Measurements from ENCODE around the gene HLA-DOA.

Gene HLA-DOA

DNA sequence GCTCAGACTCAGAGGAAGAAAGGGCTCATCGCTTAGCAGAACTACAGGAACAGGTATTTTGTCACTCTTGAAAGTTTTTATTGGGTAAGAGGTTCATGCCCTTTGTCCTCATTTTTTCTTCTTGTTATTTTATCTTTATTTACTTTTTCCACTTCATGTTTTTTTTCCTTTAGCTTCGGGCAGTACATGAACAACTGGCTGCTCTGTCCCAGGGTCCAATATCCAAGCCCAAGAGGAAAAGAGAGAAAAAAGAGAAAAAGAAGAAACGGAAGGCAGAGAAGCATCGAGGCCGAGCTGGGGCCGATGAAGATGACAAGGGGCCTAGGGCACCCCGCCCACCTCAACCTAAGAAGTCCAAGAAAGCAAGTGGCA lies 31.5 kb downstream of the HLA-DOA start:
- DNase-seq (ENCODE audit: low read depth in 2 of 2): no peak

DNA sequence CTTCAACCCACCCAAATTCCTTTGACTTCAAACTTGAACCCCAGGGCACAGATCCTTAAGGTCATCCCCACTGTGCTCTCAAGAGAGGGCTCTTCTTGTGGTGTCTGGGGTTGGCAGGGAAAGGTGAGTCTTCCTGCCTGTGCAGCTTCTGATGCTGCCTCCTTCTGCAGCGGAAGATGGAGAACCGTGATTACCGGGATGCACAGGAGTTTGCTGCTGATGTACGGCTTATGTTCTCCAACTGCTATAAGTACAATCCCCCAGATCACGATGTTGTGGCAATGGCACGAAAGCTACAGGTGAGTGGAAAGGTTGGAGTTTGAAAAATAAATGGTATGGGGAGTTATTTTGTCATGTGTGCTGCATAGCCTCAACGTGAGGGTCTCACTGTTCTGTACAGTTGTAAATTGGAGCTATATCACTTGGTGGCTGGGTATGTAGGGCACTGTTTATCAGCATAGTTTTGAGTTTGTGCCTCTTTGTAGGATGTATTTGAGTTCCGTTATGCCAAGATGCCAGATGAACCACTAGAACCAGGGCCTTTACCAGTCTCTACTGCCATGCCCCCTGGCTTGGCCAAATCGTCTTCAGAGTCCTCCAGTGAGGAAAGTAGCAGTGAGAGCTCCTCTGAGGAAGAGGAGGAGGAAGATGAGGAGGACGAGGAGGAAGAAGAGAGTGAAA lies 32.0 kb downstream of the HLA-DOA start:
- no peak for DNase-seq (ENCODE audit: low read depth in 2 of 2)

DNA sequence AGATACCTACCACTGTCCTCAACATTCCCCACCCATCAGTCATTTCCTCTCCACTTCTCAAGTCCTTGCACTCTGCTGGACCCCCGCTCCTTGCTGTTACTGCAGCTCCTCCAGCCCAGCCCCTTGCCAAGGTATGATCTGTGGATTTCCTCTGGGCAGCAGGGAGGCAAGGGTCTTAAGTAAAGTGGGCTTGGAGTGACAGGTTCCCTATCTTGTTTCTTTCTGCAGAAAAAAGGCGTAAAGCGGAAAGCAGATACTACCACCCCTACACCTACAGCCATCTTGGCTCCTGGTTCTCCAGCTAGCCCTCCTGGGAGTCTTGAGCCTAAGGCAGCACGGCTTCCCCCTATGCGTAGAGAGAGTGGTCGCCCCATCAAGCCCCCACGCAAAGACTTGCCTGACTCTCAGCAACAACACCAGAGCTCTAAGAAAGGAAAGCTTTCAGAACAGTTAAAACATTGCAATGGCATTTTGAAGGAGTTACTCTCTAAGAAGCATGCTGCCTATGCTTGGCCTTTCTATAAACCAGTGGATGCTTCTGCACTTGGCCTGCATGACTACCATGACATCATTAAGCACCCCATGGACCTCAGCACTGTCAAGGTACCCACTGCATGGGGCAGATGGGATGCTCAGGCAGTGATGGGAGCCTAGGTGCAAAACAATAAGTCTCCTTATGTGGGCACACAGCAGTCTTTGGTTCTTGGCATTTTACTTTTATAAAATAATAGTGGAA lies 32.9 kb downstream of the HLA-DOA start:
- no peak for DNase-seq (ENCODE audit: low read depth in 2 of 2)

DNA sequence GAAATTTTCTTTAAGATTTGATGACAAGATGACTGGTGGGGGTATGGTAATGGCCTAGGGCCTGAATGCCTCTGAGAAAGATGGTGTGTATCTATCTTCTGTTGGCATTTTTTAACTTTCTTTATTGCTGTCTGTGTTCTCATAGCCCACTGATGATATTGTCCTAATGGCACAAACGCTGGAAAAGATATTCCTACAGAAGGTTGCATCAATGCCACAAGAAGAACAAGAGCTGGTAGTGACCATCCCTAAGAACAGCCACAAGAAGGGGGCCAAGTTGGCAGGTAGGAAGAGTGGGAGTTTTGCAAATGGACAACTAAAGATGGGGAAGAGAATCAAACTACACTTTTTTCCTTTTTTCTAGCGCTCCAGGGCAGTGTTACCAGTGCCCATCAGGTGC lies 33.5 kb downstream of the HLA-DOA start:
- no peak for DNase-seq (ENCODE audit: low read depth in 2 of 2)

DNA sequence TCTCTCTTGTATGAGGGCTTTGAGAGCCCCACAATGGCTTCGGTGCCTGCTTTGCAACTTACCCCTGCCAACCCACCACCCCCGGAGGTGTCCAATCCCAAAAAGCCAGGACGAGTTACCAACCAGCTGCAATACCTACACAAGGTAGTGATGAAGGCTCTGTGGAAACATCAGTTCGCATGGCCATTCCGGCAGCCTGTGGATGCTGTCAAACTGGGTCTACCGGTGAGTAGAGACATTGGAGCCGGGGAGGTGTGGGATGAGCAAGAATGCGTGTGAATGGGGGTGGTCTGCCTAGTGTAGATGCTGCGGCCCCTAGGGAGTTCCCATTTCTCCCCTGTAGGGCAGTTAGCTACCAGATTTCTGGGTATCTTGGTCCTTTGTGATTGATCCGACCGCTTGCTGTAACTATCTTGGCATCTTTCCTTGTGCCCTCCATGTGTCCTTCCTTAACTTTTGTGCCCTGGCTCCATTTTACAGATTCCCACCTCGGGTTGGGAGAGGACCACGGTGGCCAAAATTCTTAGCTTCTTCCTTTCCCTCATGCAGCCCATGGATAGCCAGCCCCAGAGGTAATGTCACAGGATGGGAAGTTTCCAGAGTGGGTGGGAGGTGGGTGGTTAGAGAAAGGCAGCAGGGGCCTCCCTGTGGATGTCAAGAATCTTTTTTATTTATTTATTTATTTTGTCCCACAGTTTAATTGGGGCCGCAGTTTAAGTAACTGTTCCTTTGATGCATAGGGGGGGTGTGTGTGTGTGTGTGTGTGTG lies 34.7 kb downstream of the HLA-DOA start:
- DNase-seq (ENCODE audit: low read depth in 2 of 2): no peak

DNA sequence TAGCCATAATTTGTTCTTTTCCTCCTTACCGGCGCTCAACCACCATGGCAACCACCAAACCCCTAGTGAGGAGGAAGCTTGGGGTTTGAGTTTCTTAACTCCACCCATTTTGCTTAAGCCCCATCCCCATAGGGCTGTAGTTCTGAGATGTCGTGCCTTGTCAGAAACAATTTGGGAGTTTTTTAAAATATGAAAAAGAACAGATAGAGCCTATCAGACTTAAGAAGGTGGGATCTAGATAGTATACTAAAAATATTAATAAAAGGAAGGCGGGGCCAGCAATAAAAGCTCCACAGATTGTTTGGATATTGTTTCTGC lies 35.4 kb downstream of the HLA-DOA start:
- DNase-seq (ENCODE audit: low read depth in 2 of 2): no peak

DNA sequence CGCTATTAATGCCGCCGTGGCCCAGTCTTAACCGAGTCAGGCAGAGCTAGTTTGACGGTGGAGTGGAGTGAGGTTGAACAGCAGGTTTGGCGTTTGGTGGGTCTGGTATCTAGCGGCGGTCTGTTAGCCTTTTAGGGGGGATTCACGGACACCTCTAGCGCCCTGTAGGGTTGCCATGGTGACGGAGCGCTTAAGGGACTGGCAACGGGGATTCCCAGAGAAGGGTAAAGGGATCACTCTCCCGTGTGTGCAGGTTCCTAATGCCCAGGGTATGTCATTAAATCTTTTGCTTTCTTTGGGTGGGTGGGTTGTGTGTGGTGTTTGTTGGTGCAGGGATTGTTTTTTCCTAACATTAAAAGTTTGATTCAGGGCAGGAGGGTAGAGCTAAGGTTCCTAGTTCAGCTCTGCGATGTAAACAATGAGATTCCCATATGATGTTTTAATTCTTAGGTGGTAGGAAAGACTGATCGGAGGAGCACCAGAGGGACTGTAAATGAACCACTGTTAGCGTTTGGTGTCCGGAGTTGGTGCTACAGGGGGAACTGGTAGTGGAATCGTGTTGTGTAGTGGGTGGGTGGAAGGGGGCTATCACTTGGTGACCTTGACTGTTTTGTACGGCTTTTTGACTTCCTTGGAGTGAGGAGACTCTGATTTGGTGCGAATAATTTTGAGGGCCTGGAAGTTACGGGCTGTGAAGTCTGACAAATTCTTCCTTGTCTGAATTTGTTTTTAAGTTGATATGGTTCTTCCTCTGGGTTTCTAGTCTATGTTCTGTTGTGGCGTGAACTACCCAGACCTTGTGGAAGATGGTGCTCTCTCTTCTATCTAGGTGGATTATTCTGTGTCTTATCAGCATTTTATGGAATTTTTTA lies 36.0 kb downstream of the HLA-DOA start:
- peak in 1 of 2 donors; percentile 48 for DNase-seq (ENCODE audit: low read depth in 2 of 2)

DNA sequence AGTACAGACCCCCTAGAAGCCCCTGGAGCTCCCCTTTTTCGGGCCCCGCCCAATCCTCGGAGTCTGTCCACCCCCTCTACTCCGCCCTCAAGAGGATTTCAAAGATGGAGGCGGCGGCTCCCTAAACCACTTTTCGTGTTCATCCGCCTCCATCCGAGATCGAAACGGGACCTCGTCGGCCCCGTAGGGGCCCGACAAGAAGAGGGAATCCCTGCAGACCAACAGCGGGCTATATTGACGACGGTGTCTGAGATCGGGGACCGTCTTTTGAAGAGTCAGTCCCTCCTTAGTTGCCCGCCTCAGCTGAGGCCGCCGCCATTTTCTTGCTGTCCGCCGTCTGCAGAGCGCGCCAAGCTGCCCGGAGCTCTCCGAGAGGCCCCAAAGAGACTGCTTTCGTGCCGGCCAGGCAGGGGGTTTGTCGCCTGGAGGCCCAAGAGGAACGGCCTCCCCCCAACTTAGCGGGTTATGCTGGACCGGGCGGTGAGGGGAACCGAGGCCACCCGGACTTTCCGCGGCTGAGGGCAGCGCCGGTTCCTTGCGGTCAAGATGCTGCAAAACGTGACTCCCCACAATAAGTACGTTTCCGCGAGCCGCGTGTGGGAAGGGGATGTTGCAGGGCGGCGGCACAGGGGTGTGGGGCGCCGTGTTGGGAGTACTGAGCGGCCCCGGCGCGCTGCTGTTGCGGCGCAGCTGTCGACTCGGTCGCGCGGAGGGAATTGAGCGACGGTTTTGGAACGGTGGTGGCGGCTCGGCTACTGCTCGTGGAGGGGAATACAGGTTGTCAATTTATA lies 36.8 kb downstream of the HLA-DOA start:
- DNase-seq (ENCODE audit: low read depth in 2 of 2): peak in 1 of 2 donors; percentile 55

DNA sequence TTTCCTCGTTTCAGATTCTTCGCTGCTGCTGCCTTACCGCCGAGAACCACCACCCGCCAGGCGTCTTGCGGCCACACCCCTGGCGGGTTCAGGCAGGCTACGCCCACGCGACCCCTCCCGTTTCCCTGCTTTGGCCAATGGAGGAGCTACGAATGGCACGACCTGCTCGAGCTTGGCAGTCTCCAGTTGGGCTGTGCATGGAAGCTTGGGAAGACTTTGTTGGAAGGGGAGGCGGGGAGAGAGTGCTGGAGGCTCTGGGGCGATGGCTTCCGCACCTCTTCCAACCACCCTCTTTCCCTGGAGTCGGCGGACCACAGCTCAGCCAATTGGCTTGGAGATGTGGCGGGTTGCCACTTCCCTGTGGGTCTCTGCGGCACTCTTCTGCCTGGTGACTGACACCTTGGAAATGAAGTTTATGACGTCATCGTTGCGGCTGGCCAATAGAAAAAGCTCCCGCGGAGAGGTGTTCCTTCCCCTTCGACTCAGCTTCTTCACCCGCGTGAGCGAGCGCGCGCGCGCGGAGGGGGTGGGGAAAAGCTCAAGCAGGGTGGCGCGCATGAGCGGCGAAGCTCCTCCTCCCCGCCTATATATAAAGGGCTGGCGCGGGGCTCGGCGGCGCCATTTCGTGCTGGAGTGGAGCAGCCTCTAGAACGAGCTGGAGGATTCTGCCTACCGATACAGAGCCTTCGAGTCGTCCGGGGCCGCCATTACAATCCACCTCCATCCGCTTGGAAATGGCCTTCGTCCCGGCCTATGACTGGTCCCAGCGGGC lies 37.6 kb downstream of the HLA-DOA start:
- peak; percentile 99 for DNase-seq (ENCODE audit: low read depth in 2 of 2)

DNA sequence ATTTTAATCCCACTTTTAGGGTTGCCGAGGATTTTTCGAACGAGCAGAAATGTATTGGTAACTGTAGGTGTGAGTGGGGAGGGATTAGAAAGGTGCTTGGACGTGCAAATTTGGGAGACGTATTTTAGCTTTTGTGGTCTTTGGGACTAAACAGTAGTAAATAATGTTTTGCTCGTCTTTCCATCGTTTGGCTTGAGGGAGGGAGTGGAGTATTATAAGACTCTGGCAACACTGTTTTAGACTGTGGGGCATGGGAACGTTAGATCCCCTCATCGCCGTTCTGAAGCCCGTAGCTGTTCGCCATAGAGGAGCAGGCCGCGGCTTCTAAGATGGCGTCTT lies 38.2 kb downstream of the HLA-DOA start:
- DNase-seq (ENCODE audit: low read depth in 2 of 2): no peak

DNA sequence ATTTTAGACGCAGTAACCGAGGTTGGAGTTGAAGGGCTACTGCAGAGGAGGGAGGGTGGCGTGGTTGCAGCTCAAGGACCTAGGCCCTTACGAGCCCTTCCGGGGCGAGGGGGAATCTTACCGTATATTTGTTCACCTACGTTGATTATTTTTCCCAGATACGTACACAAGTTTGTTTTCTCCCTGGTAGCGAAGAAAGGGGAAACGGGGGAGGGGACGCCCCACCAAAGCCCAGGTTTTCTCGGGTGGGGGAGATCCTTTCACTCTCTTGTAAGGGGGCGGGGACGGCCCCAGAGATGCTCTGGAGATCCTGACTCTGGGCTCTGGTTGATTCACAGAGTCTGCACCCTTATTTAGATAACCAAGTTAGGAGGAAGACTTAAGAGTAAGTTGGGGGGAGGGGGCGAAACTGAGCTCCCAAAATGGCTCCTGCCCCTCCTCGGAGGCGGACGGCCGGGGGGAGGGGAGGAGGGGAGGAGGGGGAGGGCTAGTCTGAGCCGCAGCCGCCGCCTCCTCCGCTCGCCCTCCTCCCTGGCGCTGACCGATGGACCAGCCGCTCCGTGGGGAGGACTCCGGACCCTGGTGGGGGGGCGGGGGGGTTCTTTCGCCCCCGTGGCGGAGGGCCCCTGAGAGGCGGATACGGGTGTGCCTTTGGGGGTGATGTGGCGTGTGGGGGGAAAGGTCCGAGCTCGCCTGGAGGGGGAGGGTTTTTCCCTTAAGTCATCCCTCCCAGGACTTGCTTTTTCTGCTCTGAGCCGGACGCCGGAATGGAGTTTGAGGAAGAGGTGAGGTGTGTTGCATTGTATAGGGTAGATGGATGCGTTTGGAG lies 38.8 kb downstream of the HLA-DOA start:
- DNase-seq (ENCODE audit: low read depth in 2 of 2): peak; percentile 70 to 75

DNA sequence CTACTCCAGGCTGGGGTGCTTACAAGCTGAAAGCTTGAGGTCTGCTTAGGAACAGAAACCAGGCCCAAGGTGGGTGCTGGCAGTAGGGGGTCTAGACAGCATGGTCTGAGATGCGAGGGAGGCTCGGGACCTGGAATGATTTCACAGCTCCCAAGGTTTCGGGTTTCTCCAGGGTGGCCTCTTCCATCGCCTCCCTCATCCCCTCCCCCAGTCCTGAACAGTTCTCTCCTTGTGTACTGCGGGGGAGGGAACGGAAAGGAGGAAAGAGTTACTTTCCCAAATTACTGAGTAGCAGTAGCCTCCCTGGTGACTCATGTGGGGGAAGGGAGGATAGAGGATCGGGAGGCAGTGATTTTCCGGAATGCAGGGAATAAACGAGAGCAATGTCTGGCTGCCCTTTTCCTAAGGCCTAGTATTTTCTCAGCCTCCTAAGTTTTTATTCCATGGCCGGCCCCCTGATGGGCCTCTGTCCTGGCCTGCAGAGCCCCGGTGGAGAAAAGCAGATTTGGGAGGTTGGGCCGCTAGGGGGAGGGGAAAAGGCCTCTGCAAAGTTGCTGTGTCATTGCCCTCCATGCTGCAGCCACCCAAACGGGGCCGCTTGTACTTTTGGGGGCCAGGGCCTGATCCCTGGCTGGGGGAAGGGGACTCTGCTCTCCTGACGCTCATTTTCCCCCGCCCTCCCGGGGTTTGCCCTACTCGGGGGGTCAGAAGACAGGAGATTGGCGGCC lies 39.5 kb downstream of the HLA-DOA start:
- DNase-seq (ENCODE audit: low read depth in 2 of 2): peak; percentile 56 to 59

DNA sequence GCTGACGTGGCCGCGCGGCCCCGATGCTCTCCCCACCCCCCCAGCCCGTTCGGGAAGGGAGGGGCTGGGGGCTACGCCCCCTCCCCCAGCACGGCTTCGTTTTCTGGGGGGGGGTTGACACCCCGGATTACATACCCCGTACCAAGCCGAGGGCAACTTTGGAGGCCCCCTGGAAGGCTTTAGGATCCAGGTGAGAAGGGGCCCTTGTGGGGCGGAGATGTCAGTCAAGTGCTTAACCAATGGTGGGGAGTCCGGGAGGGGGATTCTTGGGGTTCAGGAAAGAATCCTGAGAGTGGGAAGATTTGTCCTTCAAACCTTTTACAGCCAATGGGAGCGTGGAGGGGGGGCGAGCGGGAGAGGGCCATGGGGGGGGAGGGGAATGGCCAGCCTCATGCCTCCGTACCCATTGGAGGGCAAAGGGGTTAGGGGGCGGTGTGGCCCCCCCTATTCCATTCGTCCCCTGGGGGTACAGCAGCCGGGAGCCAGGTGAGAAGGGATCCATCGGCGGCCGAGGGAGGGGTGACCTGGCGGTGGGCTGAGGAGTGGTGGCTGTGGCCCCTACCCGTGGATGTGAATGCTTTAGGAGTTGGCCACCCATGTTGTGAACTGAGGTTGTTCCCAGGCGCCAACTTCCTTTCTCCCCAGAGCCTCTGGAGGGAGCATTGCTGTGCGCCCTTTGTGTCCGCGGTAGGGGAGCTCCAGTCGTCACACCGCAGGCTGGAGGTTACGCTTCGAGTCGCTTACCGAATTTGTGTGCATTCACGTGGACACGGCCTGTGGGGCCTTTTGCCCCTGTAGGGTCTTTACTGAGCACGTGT lies 40.3 kb downstream of the HLA-DOA start:
- DNase-seq (ENCODE audit: low read depth in 2 of 2): peak; percentile 51 to 77

DNA sequence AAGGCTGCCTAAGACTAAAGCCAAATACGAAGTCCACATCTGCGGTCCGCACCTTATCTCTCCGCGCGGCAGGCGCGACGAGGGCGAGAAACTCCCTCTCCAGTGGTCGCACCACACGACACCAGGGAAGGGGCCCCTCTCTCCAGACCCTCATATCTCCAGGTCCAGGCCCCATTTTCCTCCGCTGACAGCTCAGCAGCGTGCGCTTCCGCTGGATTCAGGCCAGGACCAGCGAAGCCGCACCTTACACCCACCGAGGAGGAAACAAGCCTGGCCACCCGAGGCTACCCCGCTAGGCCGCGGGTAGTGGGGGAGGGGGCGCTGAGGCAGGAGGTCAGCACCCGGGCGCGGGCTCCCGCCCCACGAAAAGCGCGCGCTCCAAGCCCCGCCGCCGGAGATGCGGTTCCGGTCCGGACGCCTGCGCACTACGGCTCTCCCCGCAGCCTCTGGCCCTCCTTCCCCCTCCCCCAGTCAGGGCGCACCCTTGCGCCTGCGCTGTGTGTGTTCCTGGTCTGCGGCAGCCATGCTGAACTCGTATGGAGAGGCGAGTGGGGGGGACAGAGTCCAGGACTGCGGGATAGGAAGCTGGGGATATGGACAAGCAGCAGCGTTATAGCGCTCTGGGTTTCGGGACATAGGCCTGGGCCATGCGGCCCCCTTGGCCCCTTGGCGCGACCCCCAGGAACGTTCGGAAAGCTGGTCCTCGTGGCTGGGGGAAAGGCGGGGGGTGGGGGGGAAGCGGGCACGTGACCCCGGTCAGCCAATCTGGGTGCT lies 41.1 kb downstream of the HLA-DOA start, which contains the start of gene BRD2:
Gene BRD2 (plus strand): TSS at position 502 of the 774 bp plus-strand sequence. CDS start 4,305 bp downstream, outside the sequence.
- peak; percentile 94 to 95 for DNase-seq (ENCODE audit: low read depth in 2 of 2)

DNA sequence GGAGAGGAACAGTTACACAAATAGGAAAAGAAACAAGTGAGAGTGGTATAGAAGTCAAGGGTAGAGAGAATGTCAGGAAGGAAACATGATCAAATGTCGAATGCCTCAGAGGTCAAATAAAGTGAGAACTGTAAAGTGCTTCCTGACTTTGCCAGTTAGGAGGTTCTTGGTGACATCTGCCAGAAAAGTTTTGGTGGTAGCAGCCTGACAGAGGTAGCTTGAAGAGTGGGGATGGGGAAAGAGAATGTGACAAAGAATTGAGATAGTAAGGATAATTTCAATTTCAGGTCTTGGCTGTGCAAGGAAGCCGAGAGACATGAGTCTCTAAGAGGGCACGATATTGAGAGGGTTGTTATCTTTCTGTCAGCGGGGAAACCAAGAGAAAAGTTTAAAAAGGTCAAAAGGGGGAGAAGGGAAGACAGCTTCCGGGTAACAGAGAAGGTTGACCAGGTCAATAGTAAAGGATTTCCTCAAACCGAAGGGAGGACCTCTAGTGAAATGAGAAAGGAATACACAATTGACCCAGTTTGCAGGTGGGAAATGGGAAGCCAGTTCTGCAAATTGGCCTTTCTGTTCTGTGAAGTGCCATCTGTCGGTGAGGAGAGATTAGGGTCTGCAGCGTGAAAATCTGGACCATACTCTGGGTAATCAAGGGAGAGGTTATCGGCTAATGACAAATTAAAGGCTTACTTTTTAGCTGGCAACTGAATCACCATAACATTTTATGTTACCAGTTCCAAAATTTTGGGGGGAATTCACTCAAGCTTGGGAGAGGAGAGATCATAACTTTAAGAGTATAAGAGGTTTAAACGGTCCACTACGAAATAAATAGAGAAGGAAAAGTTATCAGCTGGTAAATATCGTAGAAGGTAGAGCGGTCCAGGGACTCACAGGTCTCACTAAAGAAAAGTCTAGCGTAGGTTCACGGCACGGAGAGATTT lies 42.0 kb downstream of the HLA-DOA start:
- no peak for DNase-seq (ENCODE audit: low read depth in 2 of 2)

DNA sequence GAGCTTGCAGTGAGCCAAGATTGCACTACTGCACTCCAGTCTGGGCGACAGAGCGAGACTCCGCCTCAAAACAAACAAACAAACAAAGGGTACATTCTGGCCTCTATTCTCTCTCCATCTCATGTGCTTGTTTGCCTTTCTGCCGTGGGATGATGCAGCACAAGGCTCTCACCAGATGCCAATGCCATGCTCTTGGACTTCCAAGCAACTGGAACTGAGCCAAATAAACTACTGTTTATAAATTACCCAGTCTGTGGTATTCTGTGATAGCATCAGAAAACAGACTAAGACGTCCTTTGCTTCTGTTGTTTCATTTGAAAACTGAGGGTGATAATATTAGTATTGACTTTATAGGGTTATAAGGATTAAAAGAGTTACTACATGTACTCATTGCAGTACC lies 44.6 kb downstream of the HLA-DOA start:
- DNase-seq (ENCODE audit: low read depth in 2 of 2): no peak

All from stimulated activated CD8-positive, alpha-beta memory T cell treated with anti-CD3 and anti-CD28 coated beads, Interleukin-7, amount 100 ng/mL, for 4 hours (primary cell).